Natural killer cell (primary cell): ENCODE results near the gene WT1. TPM values are rescaled to one million over a fixed set of nuclear protein-coding genes. Genes with fewer than 3 reads are reported as not detected.
"Not testable (repeated sequence)": the region's sequence is repeated elsewhere in the genome, so short reads cannot be mapped to it uniquely, and the experiment has no call there.

Experiments used
- ATAC-seq, 3 donors: fragments of 150-1000 bp in 2 of 3; fragments of 200-7000 bp in 1 of 3; cut with Tn5 transposase; 1 replicate in 1 of 3; 2 replicates in 2 of 3; pipeline ENCODE4 v1.10.0; 2021; ENCODE audit warnings: mild to moderate bottlenecking in 2 of 3, moderate library complexity in 2 of 3
- DNase-seq, 2 donors: peaks; one replicate each; pipeline versions ENCODE4 v3.0.0 to v3.0.0-alpha.2; 2013 to 2021; ENCODE audit warnings: mixed read lengths in 1 of 2
- H3K27ac ChIP-seq: one replicate; pipeline ENCODE4 v1.5.1; 2013; ENCODE audit warnings: mild to moderate bottlenecking, low read length
- H3K27me3 ChIP-seq: one replicate; pipeline ENCODE4 v1.6.1; 2013; ENCODE audit warnings: low read length; ENCODE audit not compliant: control insufficient read depth, insufficient read depth
- H3K36me3 ChIP-seq: one replicate; pipeline ENCODE4 v1.6.1; 2013; ENCODE audit warnings: low read length; ENCODE audit not compliant: control insufficient read depth, insufficient read depth
- H3K4me1 ChIP-seq: one replicate; pipeline ENCODE4 v1.6.1; 2013; ENCODE audit warnings: low read length; ENCODE audit not compliant: control insufficient read depth, insufficient read depth
- H3K4me3 ChIP-seq: one replicate; pipeline ENCODE4 v1.5.1; 2013; ENCODE audit warnings: low read length
- H3K9me3 ChIP-seq: one replicate; pipeline ENCODE4 v1.6.1; 2013; ENCODE audit warnings: low read length; ENCODE audit not compliant: control insufficient read depth, insufficient read depth
- H3K27ac Mint-ChIP-seq, 2 donors: one replicate each; pipeline ENCODE4 v1.8.0; 2022; ENCODE audit warnings: mild to moderate bottlenecking in 2 of 2, mixed read lengths in 2 of 2, moderate library complexity in 1 of 2
- H3K27me3 Mint-ChIP-seq, 2 donors: one replicate each; pipeline ENCODE4 v1.8.0; 2022; ENCODE audit warnings: low read depth in 2 of 2, mixed read lengths in 2 of 2
- H3K36me3 Mint-ChIP-seq: one replicate; pipeline ENCODE4 v1.8.0; 2022; ENCODE audit warnings: mixed read lengths
- H3K4me1 Mint-ChIP-seq, 2 donors: one replicate each; pipeline ENCODE4 v1.8.0; 2022; ENCODE audit warnings: mixed read lengths in 2 of 2
- H3K4me3 Mint-ChIP-seq: one replicate; pipeline ENCODE4 v1.8.0; 2022; ENCODE audit warnings: mild to moderate bottlenecking, moderate library complexity, mixed read lengths
- H3K9me3 Mint-ChIP-seq, 2 donors: one replicate each; pipeline ENCODE4 v1.8.0; 2022; ENCODE audit warnings: mixed read lengths in 2 of 2
- CTCF ChIP-seq: fragments of 200-600 bp; IDR thresholded peaks from one replicate; pipeline ENCODE4 v1.8.0; 2022; ENCODE audit warnings: antibody characterized with exemption
- WGBS: methylation state at CpG from one replicate; pipeline ENCODE4 v1.1.7; 2013; ENCODE audit warnings: missing lambda C conversion rate; ENCODE audit not compliant: insufficient coverage; 5-methylcytosine and 5-hydroxymethylcytosine counted together
- intact Hi-C: fragments of 100-400 bp; cut with micrococcal nuclease; formaldehyde crosslinking; loops from one replicate; pipeline ENCODE4 v1.14.2; 2022
- total RNA-seq, 4 donors: library from RNA; stranded (reverse); fragments of 120-200 nt in 1 of 4; gene quantifications; one replicate each; pipeline versions ENCODE4 v1.2.3 to v1.2.4, GENCODE V29; 2013 to 2022

The WT1 gene
- total RNA-seq, 3 donors from 2014 or later (not counting 1 experiment from before 2014, with no cell fraction given), result not detected

- Histone ChIP-seq H3K27ac (no peak overlapping the region), H3K4me1 (no peaks in the 10 kb centered on the region), H3K27me3 (no peaks in the 10 kb centered on the region), H3K36me3 (no peaks in the 10 kb centered on the region), H3K4me3 (no peak overlapping the region), H3K9me3 (no peaks in the 10 kb centered on the region)
- peaks cover 5 to 11% of the 10 kb centered on the region in 2 donors for H3K27me3 Mint-ChIP-seq
- DNase-seq (no peak), ATAC-seq (no peak)
- H3K36me3 Mint-ChIP-seq, result no peaks in the 10 kb centered on the region
- H3K4me3 Mint-ChIP-seq, result no peak overlapping the region
- no peak for TF ChIP-seq CTCF
- peaks cover 0 to 1% of the 10 kb centered on the region in 2 donors for H3K4me1 Mint-ChIP-seq
- H3K9me3 Mint-ChIP-seq, result no peaks in the 10 kb centered on the region
- H3K27ac Mint-ChIP-seq, result no peak overlapping the region
- intact Hi-C loops, result no loop called here
- 90% methylated on average over 9 of the region's 9 CpGs for WGBS
Observed at GRCh38 chr11:32381179-32381578, 54.2 kb downstream of the WT1 start.

- H3K27me3 Mint-ChIP-seq, result peaks cover 4 to 5% of the 10 kb centered on the region in 2 donors
- no peak overlapping the region for H3K4me3 ChIP-seq
- no peaks in the 10 kb centered on the region for H3K36me3 ChIP-seq
- H3K9me3 Mint-ChIP-seq, result no peaks in the 10 kb centered on the region
- no peak overlapping the region for H3K27ac ChIP-seq
- H3K4me1 Mint-ChIP-seq, result no peaks in the 10 kb centered on the region
- H3K27ac Mint-ChIP-seq, result no peak overlapping the region
- WGBS, result 93% methylated on average over 10 of the region's 10 CpGs
- intact Hi-C loops, result no loop called here
- H3K9me3 ChIP-seq, result no peaks in the 10 kb centered on the region
- no peak for DNase-seq
- H3K4me3 Mint-ChIP-seq, result no peak overlapping the region
- TF ChIP-seq CTCF, result no peak
- no peaks in the 10 kb centered on the region for H3K36me3 Mint-ChIP-seq
- no peaks in the 10 kb centered on the region for H3K4me1 ChIP-seq
- no peaks in the 10 kb centered on the region for H3K27me3 ChIP-seq
- ATAC-seq, result no peak
Observed at GRCh38 chr11:32379719-32380118, 55.6 kb downstream of the WT1 start.

- DNase-seq (no peak), ATAC-seq (no peak)
- Mint-ChIP-seq H3K27ac (no peak overlapping the region), H3K4me3 (no peak overlapping the region), H3K9me3 (no peaks in the 10 kb centered on the region), H3K4me1 (no peaks in the 10 kb centered on the region), H3K27me3 (no peaks in the 10 kb centered on the region), H3K36me3 (no peaks in the 10 kb centered on the region)
- no peaks in the 10 kb centered on the region for H3K36me3 ChIP-seq
- peaks cover 3% of the 10 kb centered on the region for H3K9me3 ChIP-seq
- no peaks in the 10 kb centered on the region for H3K4me1 ChIP-seq
- intact Hi-C loops, result no loop called here
- WGBS, result 82% methylated on average over 1 of the region's 1 CpG
- TF ChIP-seq CTCF, result no peak
- H3K4me3 ChIP-seq, result no peak overlapping the region
- H3K27me3 ChIP-seq, result no peaks in the 10 kb centered on the region
- no peak overlapping the region for H3K27ac ChIP-seq
Observed at GRCh38 chr11:32375826-32376225, 59.5 kb downstream of the WT1 start.

- H3K4me1 Mint-ChIP-seq, result no peaks in the 10 kb centered on the region
- intact Hi-C loops, result no loop called here
- no peaks in the 10 kb centered on the region for H3K9me3 Mint-ChIP-seq
- no peaks in the 10 kb centered on the region for H3K36me3 ChIP-seq
- peak in 1 of 3 donors; percentile 33 for ATAC-seq
- 49% methylated on average over 13 of the region's 13 CpGs for WGBS
- H3K4me3 Mint-ChIP-seq, result no peak overlapping the region
- H3K27me3 Mint-ChIP-seq, result no peaks in the 10 kb centered on the region
- H3K9me3 ChIP-seq, result peaks cover 3% of the 10 kb centered on the region
- DNase-seq, result peak in 1 of 2 donors; percentile 23
- no peaks in the 10 kb centered on the region for H3K27me3 ChIP-seq
- no peak overlapping the region for H3K27ac Mint-ChIP-seq
- H3K4me3 ChIP-seq, result no peak overlapping the region
- peak; percentile 12 for TF ChIP-seq CTCF
- no peaks in the 10 kb centered on the region for H3K4me1 ChIP-seq
- no peaks in the 10 kb centered on the region for H3K36me3 Mint-ChIP-seq
- no peak overlapping the region for H3K27ac ChIP-seq
Observed at GRCh38 chr11:32374261-32374711, 61.1 kb downstream of the WT1 start.

- H3K9me3 ChIP-seq, H3K4me1 Mint-ChIP-seq, H3K4me3 Mint-ChIP-seq, H3K4me3 ChIP-seq, H3K36me3 Mint-ChIP-seq, H3K27me3 ChIP-seq, intact Hi-C loops, H3K4me1 ChIP-seq, H3K9me3 Mint-ChIP-seq, DNase-seq, H3K27ac ChIP-seq, H3K36me3 ChIP-seq, ATAC-seq, H3K27me3 Mint-ChIP-seq, H3K27ac Mint-ChIP-seq: not testable (repeated sequence)
Observed at GRCh38 chr11:32369987-32370386, 65.4 kb downstream of the WT1 start.
